ENCODE data around the gene CELF2.

Gene CELF2

GRCh38 chr10:11223507-11224140 is 206.0 kb downstream of the CELF2 start:
- H3K23ac ChIP-seq (ENCODE audit: low read length): no peak overlapping the region
- H3K79me1 ChIP-seq (ENCODE audit: low read length): no peaks in the 10 kb centered on the region
- H3K9me3 ChIP-seq (ENCODE audit: insufficient read depth, low read depth, low read length): no peaks in the 10 kb centered on the region
- no peak overlapping the region for H2AFZ ChIP-seq (ENCODE audit: insufficient read depth, low read length, poor library complexity)
- H3K9ac ChIP-seq (ENCODE audit: low read length): no peak overlapping the region
- H4K91ac ChIP-seq (ENCODE audit: low read depth, low read length): no peak overlapping the region
- H2BK12ac ChIP-seq (ENCODE audit: low read length): no peak overlapping the region
- H3K27me3 ChIP-seq (ENCODE audit: insufficient read depth, low read length): no peaks in the 10 kb centered on the region
- no peak overlapping the region for H4K8ac ChIP-seq (ENCODE audit: low read depth, low read length)
- H3K4ac ChIP-seq (ENCODE audit: low read depth, low read length): no peak overlapping the region
- H2BK120ac ChIP-seq (ENCODE audit: insufficient read depth, low read length, poor library complexity): no peak overlapping the region
- H2AK5ac ChIP-seq (ENCODE audit: low read length): no peak overlapping the region
- no peak for DNase-seq
- no peaks in the 10 kb centered on the region for H3K36me3 ChIP-seq (ENCODE audit: control insufficient read depth in 1 of 2, insufficient read depth in 2 of 2, low read length in 2 of 2)
- no peaks in the 10 kb centered on the region for H3K4me1 ChIP-seq (ENCODE audit: control insufficient read depth in 1 of 2, insufficient read depth in 2 of 2, low read length in 2 of 2)
- H3K4me2 ChIP-seq (ENCODE audit: low read length): no peak overlapping the region
- H3K4me3 ChIP-seq (ENCODE audit: low read depth, low read length): no peak overlapping the region
- no peak overlapping the region for H3K27ac ChIP-seq (ENCODE audit: low read depth, low read length)
- no peak overlapping the region for H4K12ac ChIP-seq (ENCODE audit: low read depth, low read length)
- no peak overlapping the region for H2BK5ac ChIP-seq (ENCODE audit: low read depth, low read length, poor library complexity)
- no CpG with 5 or more reads among the region's 9 CpGs for WGBS (ENCODE audit: extremely low coverage, insufficient coverage, insufficient read length)
- no peak overlapping the region for H3K18ac ChIP-seq (ENCODE audit: low read length)
- no peak overlapping the region for H3K14ac ChIP-seq (ENCODE audit: low read length)
- H3K79me2 ChIP-seq (ENCODE audit: control insufficient read depth, insufficient read depth, low read length, poor library complexity): no peaks in the 10 kb centered on the region

- no peak overlapping the region for H3K9ac ChIP-seq (ENCODE audit: low read length)
- H4K12ac ChIP-seq (ENCODE audit: low read depth, low read length): no peak overlapping the region
- no peak overlapping the region for H3K14ac ChIP-seq (ENCODE audit: low read length)
- H3K27me3 ChIP-seq (ENCODE audit: insufficient read depth, low read length): no peaks in the 10 kb centered on the region
- H3K23ac ChIP-seq (ENCODE audit: low read length): no peak overlapping the region
- no peak overlapping the region for H3K4ac ChIP-seq (ENCODE audit: low read depth, low read length)
- no peaks in the 10 kb centered on the region for H3K79me2 ChIP-seq (ENCODE audit: control insufficient read depth, insufficient read depth, low read length, poor library complexity)
- no peak overlapping the region for H4K8ac ChIP-seq (ENCODE audit: low read depth, low read length)
- no peak overlapping the region for H3K27ac ChIP-seq (ENCODE audit: low read depth, low read length)
- no peaks in the 10 kb centered on the region for H3K4me1 ChIP-seq (ENCODE audit: control insufficient read depth in 1 of 2, insufficient read depth in 2 of 2, low read length in 2 of 2)
- H3K36me3 ChIP-seq (ENCODE audit: control insufficient read depth in 1 of 2, insufficient read depth in 2 of 2, low read length in 2 of 2): no peaks in the 10 kb centered on the region
- no peak overlapping the region for H2AFZ ChIP-seq (ENCODE audit: insufficient read depth, low read length, poor library complexity)
- no peak overlapping the region for H4K91ac ChIP-seq (ENCODE audit: low read depth, low read length)
- no peak overlapping the region for H3K18ac ChIP-seq (ENCODE audit: low read length)
- H3K4me2 ChIP-seq (ENCODE audit: low read length): no peak overlapping the region
- no peaks in the 10 kb centered on the region for H3K9me3 ChIP-seq (ENCODE audit: insufficient read depth, low read depth, low read length)
- no peak overlapping the region for H2AK5ac ChIP-seq (ENCODE audit: low read length)
- no peak for DNase-seq
- no peak overlapping the region for H2BK12ac ChIP-seq (ENCODE audit: low read length)
- H2BK120ac ChIP-seq (ENCODE audit: insufficient read depth, low read length, poor library complexity): no peak overlapping the region
- no CpG with 5 or more reads among the region's 5 CpGs for WGBS (ENCODE audit: extremely low coverage, insufficient coverage, insufficient read length)
- no peak overlapping the region for H3K4me3 ChIP-seq (ENCODE audit: low read depth, low read length)
- no peak overlapping the region for H2BK5ac ChIP-seq (ENCODE audit: low read depth, low read length, poor library complexity)
- H3K79me1 ChIP-seq (ENCODE audit: low read length): no peaks in the 10 kb centered on the region
Observed at GRCh38 chr10:11224321-11224720, 206.6 kb downstream of the CELF2 start.

GRCh38 chr10:11224792-11225416 is 207.2 kb downstream of the CELF2 start:
- H2AK5ac ChIP-seq (ENCODE audit: low read length): no peak overlapping the region
- no peaks in the 10 kb centered on the region for H3K4me1 ChIP-seq (ENCODE audit: control insufficient read depth in 1 of 2, insufficient read depth in 2 of 2, low read length in 2 of 2)
- no peak overlapping the region for H3K4ac ChIP-seq (ENCODE audit: low read depth, low read length)
- H2BK5ac ChIP-seq (ENCODE audit: low read depth, low read length, poor library complexity): no peak overlapping the region
- no peak overlapping the region for H3K23ac ChIP-seq (ENCODE audit: low read length)
- H3K9ac ChIP-seq (ENCODE audit: low read length): no peak overlapping the region
- no CpG with 5 or more reads among the region's 12 CpGs for WGBS (ENCODE audit: extremely low coverage, insufficient coverage, insufficient read length)
- no peaks in the 10 kb centered on the region for H3K9me3 ChIP-seq (ENCODE audit: insufficient read depth, low read depth, low read length)
- no peaks in the 10 kb centered on the region for H3K79me2 ChIP-seq (ENCODE audit: control insufficient read depth, insufficient read depth, low read length, poor library complexity)
- no peak overlapping the region for H4K12ac ChIP-seq (ENCODE audit: low read depth, low read length)
- no peak overlapping the region for H3K14ac ChIP-seq (ENCODE audit: low read length)
- H3K27me3 ChIP-seq (ENCODE audit: insufficient read depth, low read length): no peaks in the 10 kb centered on the region
- H2BK120ac ChIP-seq (ENCODE audit: insufficient read depth, low read length, poor library complexity): no peak overlapping the region
- H2BK12ac ChIP-seq (ENCODE audit: low read length): no peak overlapping the region
- H3K4me2 ChIP-seq (ENCODE audit: low read length): no peak overlapping the region
- DNase-seq: no peak
- no peak overlapping the region for H4K8ac ChIP-seq (ENCODE audit: low read depth, low read length)
- no peak overlapping the region for H3K4me3 ChIP-seq (ENCODE audit: low read depth, low read length)
- no peak overlapping the region for H3K27ac ChIP-seq (ENCODE audit: low read depth, low read length)
- H4K91ac ChIP-seq (ENCODE audit: low read depth, low read length): no peak overlapping the region
- H3K79me1 ChIP-seq (ENCODE audit: low read length): no peaks in the 10 kb centered on the region
- no peak overlapping the region for H3K18ac ChIP-seq (ENCODE audit: low read length)
- no peak overlapping the region for H2AFZ ChIP-seq (ENCODE audit: insufficient read depth, low read length, poor library complexity)
- H3K36me3 ChIP-seq (ENCODE audit: control insufficient read depth in 1 of 2, insufficient read depth in 2 of 2, low read length in 2 of 2): no peaks in the 10 kb centered on the region

GRCh38 chr10:11225935-11226334 is 208.3 kb downstream of the CELF2 start:
- Histone ChIP-seq H2BK120ac (ENCODE audit: insufficient read depth, low read length, poor library complexity) (no peak overlapping the region), H4K8ac (ENCODE audit: low read depth, low read length) (no peak overlapping the region), H2BK12ac (ENCODE audit: low read length) (no peak overlapping the region), H3K9ac (ENCODE audit: low read length) (no peak overlapping the region), H2BK5ac (ENCODE audit: low read depth, low read length, poor library complexity) (no peak overlapping the region), H3K4me1 (ENCODE audit: control insufficient read depth in 1 of 2, insufficient read depth in 2 of 2, low read length in 2 of 2) (no peaks in the 10 kb centered on the region), H3K27me3 (ENCODE audit: insufficient read depth, low read length) (no peaks in the 10 kb centered on the region), H2AFZ (ENCODE audit: insufficient read depth, low read length, poor library complexity) (no peak overlapping the region), H3K14ac (ENCODE audit: low read length) (no peak overlapping the region), H2AK5ac (ENCODE audit: low read length) (no peak overlapping the region), H3K23ac (ENCODE audit: low read length) (no peak overlapping the region), H3K4me3 (ENCODE audit: low read depth, low read length) (no peak overlapping the region), H4K91ac (ENCODE audit: low read depth, low read length) (no peak overlapping the region), H3K4me2 (ENCODE audit: low read length) (no peak overlapping the region), H3K4ac (ENCODE audit: low read depth, low read length) (no peak overlapping the region), H3K18ac (ENCODE audit: low read length) (no peak overlapping the region), H3K9me3 (ENCODE audit: insufficient read depth, low read depth, low read length) (no peaks in the 10 kb centered on the region), H3K79me1 (ENCODE audit: low read length) (no peaks in the 10 kb centered on the region), H3K36me3 (ENCODE audit: control insufficient read depth in 1 of 2, insufficient read depth in 2 of 2, low read length in 2 of 2) (no peaks in the 10 kb centered on the region), H4K12ac (ENCODE audit: low read depth, low read length) (no peak overlapping the region), H3K79me2 (ENCODE audit: control insufficient read depth, insufficient read depth, low read length, poor library complexity) (no peaks in the 10 kb centered on the region), H3K27ac (ENCODE audit: low read depth, low read length) (no peak overlapping the region)
- DNase-seq: peak; percentile 6 to 25
- WGBS (ENCODE audit: extremely low coverage, insufficient coverage, insufficient read length): no CpG with 5 or more reads among the region's 5 CpGs

Data from trophoblast cell (in vitro differentiated cells and primary cell).